ENCODE data around the gene ZNF213.

DNA sequence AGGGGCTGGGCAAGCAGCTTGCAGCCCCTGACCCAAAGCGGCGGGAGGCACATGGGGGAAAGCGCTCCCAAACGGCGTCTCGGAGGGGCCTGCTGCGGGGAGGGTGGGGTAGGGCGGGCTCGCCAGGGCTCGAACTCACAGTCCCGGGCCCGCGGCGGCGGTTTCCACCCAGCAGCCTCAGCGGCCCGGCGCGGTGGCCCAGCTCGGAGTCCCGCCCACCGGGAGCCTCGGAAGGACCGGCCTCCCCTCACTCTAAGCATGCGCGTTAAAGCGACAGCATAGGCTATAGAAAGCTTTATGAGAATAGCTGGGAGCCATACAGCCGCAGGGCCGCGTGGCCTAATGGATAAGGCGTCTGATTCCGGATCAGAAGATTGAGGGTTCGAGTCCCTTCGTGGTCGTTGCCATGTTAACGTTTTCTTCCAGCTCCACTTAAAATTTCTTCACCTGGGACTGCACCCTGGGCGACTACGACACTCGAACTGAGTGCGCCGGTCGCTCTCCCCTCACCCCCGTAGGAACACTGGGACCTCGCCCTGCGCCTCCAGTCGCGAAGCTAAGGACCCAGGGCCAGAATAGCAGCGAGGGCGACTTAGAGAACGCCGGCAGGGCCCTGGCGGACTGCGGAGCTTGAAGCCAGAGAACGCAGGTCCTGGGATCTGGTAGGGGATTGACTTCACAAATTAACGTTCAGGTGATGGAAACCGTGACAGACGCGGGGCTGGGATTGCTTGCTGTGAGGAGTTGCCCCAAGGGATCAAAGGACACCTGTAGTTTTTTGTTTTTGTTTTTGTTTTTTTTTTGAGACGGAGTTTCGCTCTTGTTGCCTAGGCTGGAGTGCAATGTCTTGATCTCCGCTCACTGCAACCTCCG lies 15.8 kb downstream of the ZNF213 start:
- TF ChIP-seq, protein P1, sequence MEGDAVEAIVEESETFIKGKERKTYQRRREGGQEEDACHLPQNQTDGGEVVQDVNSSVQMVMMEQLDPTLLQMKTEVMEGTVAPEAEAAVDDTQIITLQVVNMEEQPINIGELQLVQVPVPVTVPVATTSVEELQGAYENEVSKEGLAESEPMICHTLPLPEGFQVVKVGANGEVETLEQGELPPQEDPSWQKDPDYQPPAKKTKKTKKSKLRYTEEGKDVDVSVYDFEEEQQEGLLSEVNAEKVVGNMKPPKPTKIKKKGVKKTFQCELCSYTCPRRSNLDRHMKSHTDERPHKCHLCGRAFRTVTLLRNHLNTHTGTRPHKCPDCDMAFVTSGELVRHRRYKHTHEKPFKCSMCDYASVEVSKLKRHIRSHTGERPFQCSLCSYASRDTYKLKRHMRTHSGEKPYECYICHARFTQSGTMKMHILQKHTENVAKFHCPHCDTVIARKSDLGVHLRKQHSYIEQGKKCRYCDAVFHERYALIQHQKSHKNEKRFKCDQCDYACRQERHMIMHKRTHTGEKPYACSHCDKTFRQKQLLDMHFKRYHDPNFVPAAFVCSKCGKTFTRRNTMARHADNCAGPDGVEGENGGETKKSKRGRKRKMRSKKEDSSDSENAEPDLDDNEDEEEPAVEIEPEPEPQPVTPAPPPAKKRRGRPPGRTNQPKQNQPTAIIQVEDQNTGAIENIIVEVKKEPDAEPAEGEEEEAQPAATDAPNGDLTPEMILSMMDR (conservative IDR thresholded peaks at IDR 0.05 in 1 of 2, IDR thresholded peaks at IDR 0.05 in 1 of 2; ENCODE audit: low read depth in 1 of 2, low read length in 2 of 2) = no peak
- no peak for TF ChIP-seq EZH2 (IDR thresholded peaks at IDR 0.05; ENCODE audit: low read length, missing control alignments)
